ENCODE measurements around the gene GNAQ. TPM values are rescaled to one million over a fixed set of nuclear protein-coding genes. Genes with fewer than 3 reads are reported as not detected.

GNAQ gene
- total RNA-seq, 1 experiment from 2014 or later: 48.6 TPM

- no peaks in the 10 kb centered on the region; the same call in 1 of the 2 replicates for H3K27me3 Mint-ChIP-seq (ENCODE audit: low read depth)
- Histone ChIP-seq H4K5ac (ENCODE audit: insufficient read length, low read depth, low read length) (no peak overlapping the region), H3K14ac (ENCODE audit: insufficient read depth, low read length) (no peak overlapping the region), H2AFZ (ENCODE audit: low read length) (no peak overlapping the region), H2BK20ac (ENCODE audit: low read depth, low read length, poor library complexity, severe bottlenecking) (no peak overlapping the region), H4K91ac (ENCODE audit: insufficient read length, low read depth, low read length) (no peak overlapping the region), H3K9ac (ENCODE audit: extremely low read depth, insufficient read length, low read length) (no peak overlapping the region), H3K27me3 (ENCODE audit: insufficient read depth, low read length) (no peaks in the 10 kb centered on the region; the same call in 1 of the 2 replicates), H3K23ac (ENCODE audit: insufficient read length, low read depth, low read length) (no peak overlapping the region), H3K4ac (ENCODE audit: low read depth, low read length) (no peak overlapping the region), H3K18ac (ENCODE audit: insufficient read length, low read depth, low read length) (no peak overlapping the region), H3K79me1 (ENCODE audit: insufficient read depth, low read depth, low read length, poor library complexity, severe bottlenecking) (no peaks in the 10 kb centered on the region), H3K56ac (ENCODE audit: insufficient read length, low read depth, low read length) (no peak overlapping the region), H3K23me2 (ENCODE audit: insufficient read length, low read depth, low read length, poor library complexity, severe bottlenecking) (no peaks in the 10 kb centered on the region), H2BK15ac (ENCODE audit: low read depth, low read length) (no peak overlapping the region), H3K4me2 (ENCODE audit: insufficient read depth, insufficient read length, low read length) (no peak overlapping the region), H2AK5ac (ENCODE audit: insufficient read length, low read length) (no peak overlapping the region), H4K20me1 (ENCODE audit: control insufficient read depth, insufficient read depth, insufficient read length) (no peaks in the 10 kb centered on the region), H2BK120ac (ENCODE audit: low read depth, low read length, poor library complexity, severe bottlenecking) (no peak overlapping the region), H3K4me1 (ENCODE audit: insufficient read depth, low read length) (no peaks in the 10 kb centered on the region), H3T11ph (ENCODE audit: low read length) (no peak overlapping the region), H4K8ac (replicated peaks; ENCODE audit: insufficient read length, low read depth, low read length) (no peak overlapping the region), H3K9me3 (ENCODE audit: control insufficient read depth, low read depth, low read length) (peaks cover 5% of the 10 kb centered on the region), H2BK12ac (ENCODE audit: insufficient read length, low read depth, low read length) (no peak overlapping the region), H3K27ac (ENCODE audit: insufficient read length, low read depth, low read length) (no peak overlapping the region), H2BK5ac (ENCODE audit: insufficient read length, low read length) (no peak overlapping the region), H3K79me2 (ENCODE audit: insufficient read depth, low read length) (no peaks in the 10 kb centered on the region)
- no peak for TF ChIP-seq CTCF (conservative IDR thresholded peaks at IDR 0.05)
- WGBS (ENCODE audit: extremely low coverage, insufficient read length, low lambda C conversion rate): no CpG with 5 or more reads among the region's 3 CpGs
- no peak overlapping the region for H3K4me3 Mint-ChIP-seq
- H3K4me1 Mint-ChIP-seq: no peaks in the 10 kb centered on the region
- no peak overlapping the region; a peak in 1 of 7 replicates for H3K27ac Mint-ChIP-seq
- H3K36me3 Mint-ChIP-seq (ENCODE audit: insufficient read depth in 1 of 3, low read depth in 3 of 3): peaks cover 10 to 18% (median 18%) of the 10 kb centered on the region in 3 experiments
- peaks cover 27 to 31% of the 10 kb centered on the region in 2 experiments for H3K9me3 Mint-ChIP-seq
- DNase-seq: no peak
Measured at GRCh38 chr9:78064075-78064474, 32.5 kb upstream of the GNAQ start.
